ENCODE data around the gene FGFR3.

Gene FGFR3

DNA sequence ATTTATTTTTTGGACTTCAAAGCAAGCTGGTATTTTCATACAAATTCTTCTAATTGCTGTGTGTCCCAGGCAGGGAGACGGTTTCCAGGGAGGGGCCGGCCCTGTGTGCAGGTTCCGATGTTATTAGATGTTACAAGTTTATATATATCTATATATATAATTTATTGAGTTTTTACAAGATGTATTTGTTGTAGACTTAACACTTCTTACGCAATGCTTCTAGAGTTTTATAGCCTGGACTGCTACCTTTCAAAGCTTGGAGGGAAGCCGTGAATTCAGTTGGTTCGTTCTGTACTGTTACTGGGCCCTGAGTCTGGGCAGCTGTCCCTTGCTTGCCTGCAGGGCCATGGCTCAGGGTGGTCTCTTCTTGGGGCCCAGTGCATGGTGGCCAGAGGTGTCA lies 15.3 kb downstream of the FGFR3 start:
- H2AFZ ChIP-seq (ENCODE audit: low read length) = no peak overlapping the region
- no peaks in the 10 kb centered on the region for H3K79me2 ChIP-seq (ENCODE audit: low read length)
- no peaks in the 10 kb centered on the region for H3K9me2 ChIP-seq (replicated peaks; ENCODE audit: insufficient read depth, low read length)
- H3K4me3 ChIP-seq (ENCODE audit: low read length) = no peak overlapping the region
- peaks cover 14% of the 10 kb centered on the region; the same call in 1 of the 2 replicates for H3K27me3 ChIP-seq (replicated peaks; ENCODE audit: insufficient read depth, low read length)
- no peaks in the 10 kb centered on the region for H3F3A ChIP-seq (ENCODE audit: insufficient read depth, low read length)
- no peaks in the 10 kb centered on the region for H3K36me3 ChIP-seq (replicated peaks; ENCODE audit: insufficient read depth, low read length)
- DNase-seq = no peak
- no peaks in the 10 kb centered on the region for H4K20me1 ChIP-seq (ENCODE audit: insufficient read depth, low read length)
- no peak overlapping the region for H3K27ac ChIP-seq (ENCODE audit: low read length)
- H3K4me2 ChIP-seq (ENCODE audit: low read depth, low read length) = no peak overlapping the region
- no peaks in the 10 kb centered on the region for H3K9me3 ChIP-seq (replicated peaks; ENCODE audit: insufficient read depth, low read length)
- no peak overlapping the region for H3K9ac ChIP-seq (ENCODE audit: low read length)
- TF ChIP-seq, protein P1, sequence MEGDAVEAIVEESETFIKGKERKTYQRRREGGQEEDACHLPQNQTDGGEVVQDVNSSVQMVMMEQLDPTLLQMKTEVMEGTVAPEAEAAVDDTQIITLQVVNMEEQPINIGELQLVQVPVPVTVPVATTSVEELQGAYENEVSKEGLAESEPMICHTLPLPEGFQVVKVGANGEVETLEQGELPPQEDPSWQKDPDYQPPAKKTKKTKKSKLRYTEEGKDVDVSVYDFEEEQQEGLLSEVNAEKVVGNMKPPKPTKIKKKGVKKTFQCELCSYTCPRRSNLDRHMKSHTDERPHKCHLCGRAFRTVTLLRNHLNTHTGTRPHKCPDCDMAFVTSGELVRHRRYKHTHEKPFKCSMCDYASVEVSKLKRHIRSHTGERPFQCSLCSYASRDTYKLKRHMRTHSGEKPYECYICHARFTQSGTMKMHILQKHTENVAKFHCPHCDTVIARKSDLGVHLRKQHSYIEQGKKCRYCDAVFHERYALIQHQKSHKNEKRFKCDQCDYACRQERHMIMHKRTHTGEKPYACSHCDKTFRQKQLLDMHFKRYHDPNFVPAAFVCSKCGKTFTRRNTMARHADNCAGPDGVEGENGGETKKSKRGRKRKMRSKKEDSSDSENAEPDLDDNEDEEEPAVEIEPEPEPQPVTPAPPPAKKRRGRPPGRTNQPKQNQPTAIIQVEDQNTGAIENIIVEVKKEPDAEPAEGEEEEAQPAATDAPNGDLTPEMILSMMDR (IDR thresholded peaks at IDR 0.05; ENCODE audit: low read length) = no peak
- TF ChIP-seq EZH2phosphoT487 (IDR thresholded peaks at IDR 0.05; ENCODE audit: low read length) (no peak), EZH2 (optimal IDR thresholded peaks at IDR 0.05; ENCODE audit: low read depth, low read length) (no peak)
- H3K4me1 ChIP-seq (ENCODE audit: low read length) = no peaks in the 10 kb centered on the region

DNA sequence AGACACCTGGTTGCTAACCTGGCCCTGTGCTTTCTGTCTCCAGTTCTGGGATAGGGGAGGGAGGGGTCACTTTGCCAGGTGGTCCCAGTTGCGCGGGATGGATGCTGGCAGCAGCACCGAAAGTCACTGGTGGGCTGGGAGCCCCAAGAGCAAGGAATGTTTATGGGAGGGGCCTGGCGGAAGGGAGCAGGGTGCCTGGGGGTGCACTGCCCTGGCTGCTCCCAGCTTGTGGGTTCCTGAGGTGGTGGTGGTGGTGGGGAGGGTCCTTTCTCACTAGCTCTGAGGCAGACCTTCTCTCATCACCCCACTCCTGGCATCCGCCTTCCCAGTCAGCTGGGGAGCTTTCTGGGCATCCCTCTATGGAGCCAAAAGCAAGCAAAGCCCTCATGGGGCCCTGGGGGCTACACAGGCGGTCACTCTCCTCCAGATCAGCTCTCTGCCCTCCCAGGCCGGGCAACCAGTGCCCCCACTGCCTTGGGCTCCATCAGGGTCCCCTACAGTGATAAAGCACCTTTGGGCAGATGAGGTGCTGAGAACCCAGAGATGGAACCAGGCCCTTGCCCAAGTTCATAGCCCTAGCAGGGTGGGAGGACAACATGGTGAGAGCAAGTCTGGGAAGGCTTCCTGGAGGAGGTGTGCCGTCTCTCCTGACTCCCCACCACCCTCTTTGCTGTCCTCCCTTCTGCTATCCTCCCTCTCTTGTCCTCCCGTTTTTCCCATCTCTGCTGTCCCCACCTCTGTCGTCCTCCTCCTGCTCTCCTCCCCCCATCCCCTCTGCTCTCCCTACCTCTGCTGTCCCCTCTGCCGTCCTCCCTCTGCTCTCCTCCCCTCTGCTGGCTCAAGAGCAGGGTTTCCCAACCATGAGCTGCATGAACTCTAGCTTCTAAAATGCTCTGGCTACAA lies 16.0 kb downstream of the FGFR3 start:
- Histone ChIP-seq H4K20me1 (ENCODE audit: insufficient read depth, low read length) (no peaks in the 10 kb centered on the region), H3K79me2 (ENCODE audit: low read length) (no peaks in the 10 kb centered on the region), H3K36me3 (replicated peaks; ENCODE audit: insufficient read depth, low read length) (no peaks in the 10 kb centered on the region), H3K9me3 (replicated peaks; ENCODE audit: insufficient read depth, low read length) (no peaks in the 10 kb centered on the region), H3K27me3 (replicated peaks; ENCODE audit: insufficient read depth, low read length) (peaks cover 9% of the 10 kb centered on the region; the same call in 1 of the 2 replicates), H3K27ac (ENCODE audit: low read length) (no peak overlapping the region), H3K4me3 (ENCODE audit: low read length) (no peak overlapping the region), H3K4me2 (ENCODE audit: low read depth, low read length) (no peak overlapping the region), H3K9me2 (replicated peaks; ENCODE audit: insufficient read depth, low read length) (no peaks in the 10 kb centered on the region), H3K4me1 (ENCODE audit: low read length) (no peaks in the 10 kb centered on the region), H3K9ac (ENCODE audit: low read length) (no peak overlapping the region), H2AFZ (ENCODE audit: low read length) (no peak overlapping the region), H3F3A (ENCODE audit: insufficient read depth, low read length) (no peaks in the 10 kb centered on the region)
- no peak for DNase-seq
- TF ChIP-seq, protein P1 (IDR thresholded peaks at IDR 0.05; ENCODE audit: low read length) = no peak
- TF ChIP-seq EZH2 (optimal IDR thresholded peaks at IDR 0.05; ENCODE audit: low read depth, low read length) (no peak), EZH2phosphoT487 (IDR thresholded peaks at IDR 0.05; ENCODE audit: low read length) (no peak)

DNA sequence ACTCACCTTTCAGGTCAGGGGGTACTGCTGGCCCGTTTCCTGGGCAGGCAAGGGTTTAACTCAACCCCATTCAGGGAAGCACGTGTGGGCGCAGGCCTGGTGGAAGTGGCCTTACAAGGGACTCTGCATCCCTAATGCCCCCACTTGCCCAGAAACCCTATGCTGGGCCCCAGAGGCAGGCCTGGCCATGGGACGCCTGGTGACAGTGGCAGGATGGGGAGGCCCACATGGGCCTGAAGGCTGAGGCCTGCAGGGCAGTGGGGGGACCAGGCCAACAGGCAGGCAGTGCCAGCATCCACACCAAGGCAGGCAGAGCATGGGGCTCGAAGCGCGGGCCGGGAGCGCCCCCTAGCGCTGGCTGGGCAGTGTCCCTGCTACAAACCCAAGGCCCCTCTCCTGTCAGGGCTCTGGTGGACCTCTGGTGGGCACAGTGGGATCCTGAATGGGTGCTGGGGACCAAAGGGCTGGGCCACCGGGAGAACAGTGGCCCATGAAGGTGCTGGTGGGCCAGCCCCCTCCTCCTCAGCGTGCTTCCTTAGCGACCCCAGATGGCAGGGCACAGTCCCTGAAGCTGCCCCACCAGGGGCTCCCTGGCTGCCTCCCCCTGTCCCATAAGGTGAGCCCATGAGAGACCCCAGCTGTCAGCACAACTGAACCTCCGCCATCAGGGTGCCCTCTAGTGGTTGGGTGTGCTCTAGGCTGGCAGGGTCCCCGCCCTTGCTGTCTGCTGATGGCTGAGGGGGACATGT lies 16.8 kb downstream of the FGFR3 start:
- no peaks in the 10 kb centered on the region for H3K9me3 ChIP-seq (replicated peaks; ENCODE audit: insufficient read depth, low read length)
- TF ChIP-seq EZH2phosphoT487 (IDR thresholded peaks at IDR 0.05; ENCODE audit: low read length) = no peak
- TF ChIP-seq, protein P1 (IDR thresholded peaks at IDR 0.05; ENCODE audit: low read length) = peak; percentile 80
- H3K79me2 ChIP-seq (ENCODE audit: low read length) = no peaks in the 10 kb centered on the region
- no peak overlapping the region for H3K9ac ChIP-seq (ENCODE audit: low read length)
- H3K4me2 ChIP-seq (ENCODE audit: low read depth, low read length) = no peak overlapping the region
- no peak overlapping the region for H3K4me3 ChIP-seq (ENCODE audit: low read length)
- H3K27me3 ChIP-seq (replicated peaks; ENCODE audit: insufficient read depth, low read length) = peaks cover 2% of the 10 kb centered on the region; the same call in 1 of the 2 replicates
- DNase-seq = peak; percentile 54
- no peaks in the 10 kb centered on the region for H4K20me1 ChIP-seq (ENCODE audit: insufficient read depth, low read length)
- no peak overlapping the region for H2AFZ ChIP-seq (ENCODE audit: low read length)
- no peaks in the 10 kb centered on the region for H3K4me1 ChIP-seq (ENCODE audit: low read length)
- H3K27ac ChIP-seq (ENCODE audit: low read length) = no peak overlapping the region
- H3F3A ChIP-seq (ENCODE audit: insufficient read depth, low read length) = no peaks in the 10 kb centered on the region
- H3K36me3 ChIP-seq (replicated peaks; ENCODE audit: insufficient read depth, low read length) = no peaks in the 10 kb centered on the region
- no peaks in the 10 kb centered on the region for H3K9me2 ChIP-seq (replicated peaks; ENCODE audit: insufficient read depth, low read length)
